Fibroblast of villous mesenchyme (primary cell): ENCODE measurements around the gene PTOV1. TPM values are rescaled to one million over a fixed set of nuclear protein-coding genes. Genes with fewer than 3 reads are reported as not detected.

Experiments
- DNase-seq: peaks from one replicate; pipeline ENCODE4 v3.0.0-alpha.2; 2010; ENCODE audit warnings: low read depth
- H3K4me3 ChIP-seq: 2 replicates; pipeline ENCODE4 v1.5.1; 2011; ENCODE audit warnings: low read depth, mild to moderate bottlenecking, low read length
- total RNA-seq: library from RNA; depleted of rRNA; stranded (reverse); fragments of >200 nt; gene quantifications from 2 replicates; pipeline ENCODE4 v1.2.3, GENCODE V29; 2012
- TF ChIP-seq, protein P1 (sequence below): IDR thresholded peaks from 2 replicates; pipeline ENCODE4 v1.5.1; 2012; ENCODE audit warnings: low read depth, mild to moderate bottlenecking, low read length; ENCODE audit not compliant: insufficient read depth

The PTOV1 gene
- 47.9 and 53.5 TPM in 2 replicates for total RNA-seq

DNA sequence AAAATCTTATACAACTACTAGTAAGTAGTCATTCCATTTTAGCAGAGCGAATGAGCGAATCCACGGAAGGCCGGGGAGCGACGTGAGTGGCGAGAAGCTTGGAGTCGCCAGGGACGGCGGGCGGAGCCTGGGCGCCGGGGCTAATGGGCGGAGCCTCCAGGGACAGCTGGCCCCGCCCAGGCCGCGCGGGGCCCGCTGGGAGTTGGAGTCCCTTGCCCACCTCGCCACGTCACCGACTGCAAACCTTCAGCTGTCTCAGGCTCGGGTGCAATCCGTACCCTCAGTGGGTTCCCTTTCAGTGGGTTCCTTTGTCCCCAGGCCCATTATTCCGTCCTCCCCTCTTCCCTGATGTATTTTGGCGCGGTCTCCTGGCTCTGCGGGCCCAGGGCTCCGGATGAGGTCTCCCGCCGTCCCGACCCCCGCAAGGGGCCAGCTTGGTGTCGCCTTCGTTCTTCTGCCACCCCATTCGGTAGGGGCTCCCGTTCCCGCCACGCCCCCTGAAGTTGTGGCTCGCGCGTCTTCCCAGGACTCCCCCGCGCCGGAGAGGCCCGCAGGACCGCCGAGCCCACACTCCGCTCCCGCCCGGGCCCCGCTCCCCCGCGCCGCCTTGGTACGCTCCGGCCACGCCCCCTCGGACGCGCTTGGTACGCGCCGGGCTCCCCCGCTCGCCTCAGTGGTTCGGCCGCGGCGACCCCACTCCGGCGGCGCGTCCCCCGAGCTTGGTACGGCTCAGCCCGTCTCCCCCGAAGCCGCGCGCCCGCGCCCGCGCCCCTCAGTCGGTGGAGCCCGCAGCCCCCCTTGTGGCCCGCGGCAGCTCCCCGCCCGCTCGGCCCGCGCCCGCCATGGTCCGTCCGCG lies at the start of gene PTOV1:
PTOV1 (plus strand) TSS at position 673 of the 856 bp plus-strand sequence.
- TF ChIP-seq, protein P1, sequence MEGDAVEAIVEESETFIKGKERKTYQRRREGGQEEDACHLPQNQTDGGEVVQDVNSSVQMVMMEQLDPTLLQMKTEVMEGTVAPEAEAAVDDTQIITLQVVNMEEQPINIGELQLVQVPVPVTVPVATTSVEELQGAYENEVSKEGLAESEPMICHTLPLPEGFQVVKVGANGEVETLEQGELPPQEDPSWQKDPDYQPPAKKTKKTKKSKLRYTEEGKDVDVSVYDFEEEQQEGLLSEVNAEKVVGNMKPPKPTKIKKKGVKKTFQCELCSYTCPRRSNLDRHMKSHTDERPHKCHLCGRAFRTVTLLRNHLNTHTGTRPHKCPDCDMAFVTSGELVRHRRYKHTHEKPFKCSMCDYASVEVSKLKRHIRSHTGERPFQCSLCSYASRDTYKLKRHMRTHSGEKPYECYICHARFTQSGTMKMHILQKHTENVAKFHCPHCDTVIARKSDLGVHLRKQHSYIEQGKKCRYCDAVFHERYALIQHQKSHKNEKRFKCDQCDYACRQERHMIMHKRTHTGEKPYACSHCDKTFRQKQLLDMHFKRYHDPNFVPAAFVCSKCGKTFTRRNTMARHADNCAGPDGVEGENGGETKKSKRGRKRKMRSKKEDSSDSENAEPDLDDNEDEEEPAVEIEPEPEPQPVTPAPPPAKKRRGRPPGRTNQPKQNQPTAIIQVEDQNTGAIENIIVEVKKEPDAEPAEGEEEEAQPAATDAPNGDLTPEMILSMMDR, result no peak
- DNase-seq, result peak; percentile 95
- H3K4me3 ChIP-seq, result peak within 1 kb of the TSS; percentile 89

DNA sequence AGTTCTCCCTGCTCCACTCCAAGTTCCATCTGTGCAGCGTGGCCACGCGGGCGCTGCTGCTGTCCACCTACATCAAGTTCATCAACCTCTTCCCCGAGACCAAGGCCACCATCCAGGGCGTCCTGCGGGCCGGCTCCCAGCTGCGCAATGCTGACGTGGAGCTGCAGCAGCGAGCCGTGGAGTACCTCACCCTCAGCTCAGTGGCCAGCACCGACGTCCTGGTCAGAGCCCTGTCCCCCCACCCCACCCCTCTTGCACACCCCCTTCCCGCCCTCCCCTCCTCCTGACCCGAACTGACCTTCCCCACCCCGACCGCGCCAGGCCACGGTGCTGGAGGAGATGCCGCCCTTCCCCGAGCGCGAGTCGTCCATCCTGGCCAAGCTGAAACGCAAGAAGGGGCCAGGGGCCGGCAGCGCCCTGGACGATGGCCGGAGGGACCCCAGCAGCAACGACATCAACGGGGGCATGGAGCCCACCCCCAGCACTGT lies 49.5 kb upstream of the PTOV1 start:
- H3K4me3 ChIP-seq, result peak overlapping the region; percentile 51
- DNase-seq, result no peak
- TF ChIP-seq, protein P1, result no peak

DNA sequence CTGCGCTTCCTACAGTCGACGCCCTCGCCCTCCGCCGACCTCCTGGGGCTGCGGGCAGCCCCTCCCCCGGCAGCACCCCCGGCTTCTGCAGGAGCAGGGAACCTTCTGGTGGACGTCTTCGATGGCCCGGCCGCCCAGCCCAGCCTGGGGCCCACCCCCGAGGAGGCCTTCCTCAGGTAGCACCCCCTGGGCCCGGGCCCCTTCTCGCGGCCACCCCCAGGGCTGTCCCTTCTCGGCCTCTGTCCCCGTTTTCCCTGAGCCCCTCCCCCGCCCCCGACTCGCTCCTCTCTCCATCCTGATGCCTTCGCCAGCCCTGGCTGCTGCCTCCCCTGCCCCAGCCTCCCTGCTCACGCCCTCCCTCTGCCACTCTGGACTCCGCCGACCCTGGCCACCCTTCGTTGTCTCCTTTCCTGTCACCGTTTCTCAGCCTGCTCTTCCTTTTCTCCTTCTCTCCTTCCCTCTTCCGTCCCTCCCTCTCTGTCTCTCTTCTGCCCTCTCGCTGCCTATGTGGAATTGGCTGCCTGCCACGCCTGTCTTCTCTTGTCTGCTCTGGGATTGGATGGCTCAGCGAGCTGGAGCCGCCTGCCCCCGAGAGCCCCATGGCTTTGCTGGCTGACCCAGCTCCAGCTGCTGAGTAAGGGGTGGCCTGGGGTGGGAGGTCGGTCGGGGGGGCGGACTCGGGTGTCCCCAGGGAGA lies 48.8 kb upstream of the PTOV1 start:
- TF ChIP-seq, protein P1, result peak; percentile 38
- H3K4me3 ChIP-seq, result peak overlapping the region; percentile 51
- DNase-seq, result peak; percentile 87

- TF ChIP-seq, protein P1, result no peak
- no peak overlapping the region for H3K4me3 ChIP-seq
- no peak for DNase-seq
These were observed 48.0 kb upstream of the PTOV1 start for GRCh38 chr19:49802836-49803528.

DNA sequence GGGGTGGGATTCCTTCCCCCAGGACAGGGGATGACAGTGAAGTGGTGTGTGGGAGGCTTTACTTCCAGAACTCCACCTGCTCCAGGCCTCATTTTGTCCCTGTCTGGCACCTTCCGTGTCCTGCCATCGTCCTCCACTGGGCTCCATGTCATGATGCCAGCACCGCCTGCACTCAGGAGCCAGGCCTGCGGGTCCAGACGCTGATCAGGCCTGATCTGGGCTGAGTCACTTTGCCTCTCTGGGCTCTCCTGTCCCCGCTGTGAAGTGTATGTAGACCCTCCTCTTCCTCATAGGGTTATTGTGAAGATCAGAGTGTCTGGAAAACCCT lies 47.5 kb upstream of the PTOV1 start:
- TF ChIP-seq, protein P1, result no peak
- DNase-seq, result no peak
- H3K4me3 ChIP-seq, result no peak overlapping the region

GRCh38 chr19:49805822-49806619 lies 44.9 kb upstream of the PTOV1 start:
- TF ChIP-seq, protein P1, result no peak
- DNase-seq, result no peak
- no peak overlapping the region for H3K4me3 ChIP-seq
